Lower leg skin (tissue), 4 donors: Measurements from ENCODE around the gene SCAMP4. TPM values are rescaled to one million over a fixed set of nuclear protein-coding genes. Genes with fewer than 3 reads are reported as not detected.
"Not testable (repeated sequence)": the region's sequence is repeated elsewhere in the genome, so short reads cannot be mapped to it uniquely, and the experiment has no call there.

Experiments
- DNase-seq, 2 donors: peaks; one replicate each; pipeline ENCODE4 v3.0.0-alpha.2; 2019; ENCODE audit warnings: low spot score in 2 of 2
- H3K4me3 ChIP-seq: fragments of 200-600 bp; sonication (generic); 2 replicates; pipeline ENCODE4 v1.5.1; 2017; ENCODE audit warnings: mild to moderate bottlenecking, low read depth; ENCODE audit not compliant: poor library complexity, severe bottlenecking
- CTCF ChIP-seq, 3 donors: fragments of 450-650 bp; IDR thresholded peaks; one replicate each; pipeline ENCODE4 v1.5.1; 2016; ENCODE audit warnings: antibody characterized with exemption in 3 of 3, mild to moderate bottlenecking in 3 of 3, moderate library complexity in 2 of 3
- POLR2A ChIP-seq, 2 donors: fragments of 450-650 bp; IDR thresholded peaks; one replicate each; pipeline ENCODE4 v1.6.1; 2016 to 2017; ENCODE audit warnings: antibody characterized with exemption in 2 of 2, mild to moderate bottlenecking in 1 of 2, moderate library complexity in 1 of 2
- WGBS, 2 donors: methylation state at CpG; one replicate each; pipeline ENCODE4 v1.1.5; 2018; 5-methylcytosine and 5-hydroxymethylcytosine counted together
- intact Hi-C: fragments of 100-400 bp; cut with DNase I; formaldehyde crosslinking; loops from one replicate; pipeline ENCODE4 v1.15.0; 2023; ENCODE audit warnings: low total_unique reads
- total RNA-seq, 4 donors: library from RNA; depleted of rRNA; stranded (reverse); fragments of >200 nt; gene quantifications; one replicate each; pipeline ENCODE4 v1.1.0, GENCODE V29; 2016

The SCAMP4 gene
- total RNA-seq, 4 donors from 2014 or later, result 108 to 119 (median 113) TPM

- WGBS, 2 donors, result 78 to 85% methylated on average over 15 to 16 of the region's 17 CpGs
- not testable (repeated sequence) for H3K4me3 ChIP-seq
Measured at GRCh38 chr19:1879982-1880381, 25.2 kb upstream of the SCAMP4 start.

GRCh38 chr19:1880611-1881392, 24.4 kb upstream of the SCAMP4 start:
- no peak overlapping the region for H3K4me3 ChIP-seq
- no peak for TF ChIP-seq POLR2A (IDR thresholded peaks at IDR 0.05)
- TF ChIP-seq CTCF (IDR thresholded peaks at IDR 0.05), result no peak
- WGBS, 2 donors, result 70 to 79% methylated on average over 12 to 25 of the region's 35 CpGs
- DNase-seq, result no peak
- intact Hi-C loops, result no loop called here

More at GRCh38 chr19:1879982-1880381, 25.2 kb upstream of the SCAMP4 start:
- DNase-seq, intact Hi-C loops: not testable (repeated sequence)

- intact Hi-C loops, H3K4me3 ChIP-seq, DNase-seq: not testable (repeated sequence)
- WGBS, 2 donors, result 48 to 69% methylated on average over 6 to 27 of the region's 44 CpGs
Measured at GRCh38 chr19:1881393-1882088, 23.7 kb upstream of the SCAMP4 start.

GRCh38 chr19:1882089-1882785, 23.0 kb upstream of the SCAMP4 start:
- intact Hi-C loops, result no loop called here
- TF ChIP-seq POLR2A (IDR thresholded peaks at IDR 0.05) (no peak), CTCF (IDR thresholded peaks at IDR 0.05) (no peak)
- WGBS, 2 donors, result 71% methylated on average over 24 to 27 of the region's 31 CpGs
- H3K4me3 ChIP-seq, result no peak overlapping the region
- DNase-seq, result no peak

GRCh38 chr19:1882786-1883692, 22.2 kb upstream of the SCAMP4 start:
- DNase-seq, result no peak
- 52 to 57% methylated on average over 23 of the region's 25 CpGs for WGBS, 2 donors
- intact Hi-C loops, result no loop called here
- TF ChIP-seq POLR2A (IDR thresholded peaks at IDR 0.05), result no peak
- no peak for TF ChIP-seq CTCF (IDR thresholded peaks at IDR 0.05)
- H3K4me3 ChIP-seq, result no peak overlapping the region

GRCh38 chr19:1883784-1884183, 21.4 kb upstream of the SCAMP4 start:
- no peak for DNase-seq
- intact Hi-C loops, result no loop called here
- TF ChIP-seq CTCF (IDR thresholded peaks at IDR 0.05), result no peak
- no peak for TF ChIP-seq POLR2A (IDR thresholded peaks at IDR 0.05)
- peak overlapping the region; percentile 84 for H3K4me3 ChIP-seq
- WGBS, 2 donors, result 17 to 26% methylated on average over 8 of the region's 8 CpGs
